Stimulated activated CD8-positive, alpha-beta memory T cell treated with anti-CD3 and anti-CD28 coated beads, Interleukin-12 subunit alpha, Interleukin-12 subunit beta, amount 100 ng/mL, for 1 hour (primary cell): ENCODE data around the gene DUSP16.
"Not testable (repeated sequence)": the region's sequence is repeated elsewhere in the genome, so short reads cannot be mapped to it uniquely, and the experiment has no call there.

Experiments used
- DNase-seq: peaks from one replicate; pipeline ENCODE4 v3.0.0-alpha.2; 2020; ENCODE audit warnings: low read depth

Gene DUSP16

DNA sequence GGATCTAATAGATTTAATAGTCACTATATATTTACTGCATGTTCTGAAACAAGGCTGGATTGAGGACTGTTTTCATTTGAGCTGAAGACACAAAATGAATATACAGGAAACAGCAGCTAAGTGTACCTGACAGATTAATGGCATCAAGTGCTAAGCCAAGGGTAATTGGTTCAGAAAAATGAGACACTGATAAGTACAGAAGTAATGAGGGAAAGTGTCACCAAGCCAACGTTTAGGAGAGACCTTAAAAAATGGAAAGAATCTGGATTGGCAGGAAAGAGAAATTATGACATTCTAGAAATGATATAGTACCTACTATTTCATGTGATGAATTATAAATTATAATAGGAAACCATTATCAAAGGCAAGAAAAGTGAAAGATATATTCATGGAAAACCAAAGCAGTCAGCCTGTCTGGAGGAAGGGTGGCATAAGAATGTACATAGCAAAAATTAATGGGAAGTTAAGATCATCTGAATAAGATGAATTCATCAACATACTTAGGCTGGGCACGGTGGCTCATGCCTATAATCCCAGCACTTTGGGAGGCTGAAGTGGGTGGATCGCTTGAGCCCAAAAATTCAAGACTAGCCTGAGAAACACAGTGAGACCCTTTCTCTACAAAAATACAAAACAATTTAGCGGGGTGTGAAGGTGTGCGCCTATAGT, 21.0 kb upstream of the DUSP16 start:
- DNase-seq: no peak

DNA sequence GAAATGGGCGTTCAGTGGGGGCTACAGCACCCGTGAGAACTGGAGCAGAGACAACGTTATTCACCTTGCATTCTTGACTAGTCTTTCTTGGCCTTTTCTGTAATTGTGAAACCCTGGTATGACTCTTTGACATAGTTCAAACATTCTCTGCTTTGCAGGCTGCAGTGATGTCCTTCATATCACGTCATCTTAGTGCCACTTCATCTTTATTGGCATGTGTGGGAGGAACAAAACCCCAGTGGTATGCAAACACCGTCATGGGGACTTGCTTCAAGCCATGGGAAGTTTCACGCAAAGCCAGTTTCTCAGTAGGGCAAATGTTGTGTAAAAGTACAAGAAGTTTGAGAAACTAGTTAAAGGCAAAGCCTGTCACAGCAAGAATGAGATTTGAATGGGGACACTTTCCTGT, 20.2 kb upstream of the DUSP16 start:
- no peak for DNase-seq

DNA sequence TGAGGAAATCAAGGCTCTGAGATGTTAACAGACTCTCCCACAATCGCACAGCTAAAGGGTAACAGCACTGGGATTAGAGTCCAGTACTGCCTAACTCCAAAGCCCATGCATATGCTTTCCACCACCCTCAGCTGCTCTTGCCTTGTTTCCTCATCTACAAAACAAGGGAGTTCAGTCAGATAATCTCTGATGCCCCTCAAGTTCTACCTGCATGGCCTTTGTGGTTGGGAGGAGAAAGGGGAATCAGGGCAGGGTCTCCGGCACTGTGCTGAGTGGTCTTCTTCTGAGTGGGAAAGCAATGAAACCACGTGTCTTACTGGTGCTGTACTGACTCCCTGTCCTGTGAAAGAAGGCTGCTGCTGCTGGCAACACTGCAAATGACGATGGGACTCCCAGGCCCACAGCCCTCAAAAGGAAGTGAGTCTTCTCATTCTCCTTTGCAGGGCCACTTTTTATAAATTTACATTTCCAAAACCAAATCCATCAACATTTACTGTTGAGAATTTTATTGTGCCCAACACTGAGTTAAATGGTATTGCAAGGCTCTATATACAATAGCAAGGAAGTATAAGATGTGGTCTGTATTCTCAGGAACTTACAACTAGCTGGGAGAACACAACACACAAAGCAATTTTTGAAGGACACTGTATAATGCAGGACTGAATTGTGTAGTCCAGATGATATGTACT, 19.7 kb upstream of the DUSP16 start:
- no peak for DNase-seq

DNA sequence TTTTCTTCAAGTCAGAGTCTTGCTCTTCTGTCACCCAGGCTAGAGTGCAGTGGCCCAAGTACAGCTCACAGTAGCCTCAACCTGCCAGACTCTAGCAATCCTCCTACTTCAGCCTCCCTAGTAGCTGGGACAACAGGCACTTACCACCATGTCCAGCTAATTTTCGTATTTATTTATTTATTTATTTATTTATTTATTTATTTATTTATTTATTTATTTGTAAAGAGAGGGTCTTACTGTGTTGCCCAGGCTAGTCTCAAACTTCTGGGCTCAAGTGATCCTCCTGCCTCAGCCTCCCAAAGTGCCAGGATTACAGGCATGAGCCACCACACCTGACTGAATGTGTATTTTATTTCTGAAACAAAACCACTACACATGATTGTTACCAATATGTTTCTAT, 18.1 kb upstream of the DUSP16 start:
- not testable (repeated sequence) for DNase-seq

DNA sequence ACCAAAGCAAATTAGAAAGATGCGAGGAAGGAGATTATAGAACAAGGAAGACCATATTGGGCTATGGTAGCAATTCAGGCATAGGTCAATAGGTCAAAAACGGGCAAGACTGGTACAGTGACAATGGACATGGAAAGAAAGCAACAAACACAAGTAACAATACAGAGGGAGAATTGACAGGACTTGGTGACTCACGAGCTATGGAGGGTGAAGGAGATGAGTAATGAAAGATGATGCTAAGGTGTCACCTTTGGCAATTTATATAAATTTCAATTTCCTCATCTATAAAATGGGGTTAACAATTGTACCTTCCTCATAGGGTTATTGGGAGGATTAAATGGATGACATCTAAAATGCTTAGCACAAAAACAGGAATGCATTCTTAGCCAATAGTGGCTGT, 15.1 kb upstream of the DUSP16 start:
- DNase-seq: no peak

DNA sequence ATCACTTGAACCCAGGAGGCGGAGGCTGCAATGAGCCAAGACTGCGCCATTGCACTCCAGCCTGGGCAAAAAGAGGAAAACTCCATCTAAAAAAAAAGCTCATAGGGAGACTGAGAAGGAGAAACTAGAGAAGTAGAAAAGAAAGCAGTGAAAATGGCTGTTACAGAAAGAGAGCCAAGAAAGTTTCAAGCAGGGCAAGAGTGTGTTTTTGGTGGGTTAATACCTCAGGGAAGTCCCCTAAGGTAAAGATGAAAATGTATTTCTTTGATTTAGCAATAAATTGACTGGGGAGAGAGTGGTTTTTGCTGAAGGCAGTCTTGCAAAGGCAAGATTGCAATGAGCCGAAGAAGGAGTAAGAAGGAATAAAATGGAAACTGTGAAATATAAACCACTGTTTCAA, 10.0 kb upstream of the DUSP16 start:
- DNase-seq: no peak

DNA sequence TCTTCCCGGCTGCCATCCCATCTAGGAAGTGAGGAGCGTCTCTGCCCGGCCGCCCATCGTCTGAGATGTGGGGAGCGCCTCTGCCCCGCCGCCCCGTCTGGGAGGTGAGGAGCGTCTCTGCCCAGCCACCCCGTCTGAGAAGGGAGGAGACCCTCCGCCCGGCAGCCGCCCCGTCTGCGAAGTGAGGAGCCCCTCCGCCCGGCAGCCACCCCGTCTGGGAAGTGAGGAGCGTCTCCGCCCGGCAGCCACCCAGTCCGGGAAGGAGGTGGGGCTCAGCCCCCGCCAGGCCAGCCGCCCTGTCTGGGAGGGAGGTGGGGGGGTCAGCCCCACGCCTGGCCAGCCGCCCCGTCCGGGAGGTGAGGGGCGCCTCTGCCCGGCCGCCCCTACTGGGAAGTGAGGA, 3.3 kb upstream of the DUSP16 start:
- not testable (repeated sequence) for DNase-seq

DNA sequence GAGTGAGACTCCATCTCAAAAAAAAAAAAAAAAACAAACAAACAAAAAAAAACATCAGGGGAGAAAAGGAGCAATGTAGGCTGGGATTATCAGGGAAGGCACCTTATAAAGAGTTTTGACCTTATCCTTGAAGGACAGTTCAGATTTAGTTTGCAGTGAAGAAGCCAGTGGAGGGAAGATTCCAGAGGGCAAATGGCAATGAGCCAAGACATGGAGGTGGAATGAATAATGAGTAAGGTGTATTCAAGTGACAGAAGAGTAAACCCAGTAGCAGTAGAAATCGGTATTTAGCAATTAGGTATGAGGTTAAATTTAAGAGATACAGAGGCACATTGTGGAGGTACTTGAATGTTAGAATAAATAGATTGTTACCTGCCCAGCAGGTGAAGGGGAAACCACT, 2.2 kb upstream of the DUSP16 start:
- no peak for DNase-seq

DNA sequence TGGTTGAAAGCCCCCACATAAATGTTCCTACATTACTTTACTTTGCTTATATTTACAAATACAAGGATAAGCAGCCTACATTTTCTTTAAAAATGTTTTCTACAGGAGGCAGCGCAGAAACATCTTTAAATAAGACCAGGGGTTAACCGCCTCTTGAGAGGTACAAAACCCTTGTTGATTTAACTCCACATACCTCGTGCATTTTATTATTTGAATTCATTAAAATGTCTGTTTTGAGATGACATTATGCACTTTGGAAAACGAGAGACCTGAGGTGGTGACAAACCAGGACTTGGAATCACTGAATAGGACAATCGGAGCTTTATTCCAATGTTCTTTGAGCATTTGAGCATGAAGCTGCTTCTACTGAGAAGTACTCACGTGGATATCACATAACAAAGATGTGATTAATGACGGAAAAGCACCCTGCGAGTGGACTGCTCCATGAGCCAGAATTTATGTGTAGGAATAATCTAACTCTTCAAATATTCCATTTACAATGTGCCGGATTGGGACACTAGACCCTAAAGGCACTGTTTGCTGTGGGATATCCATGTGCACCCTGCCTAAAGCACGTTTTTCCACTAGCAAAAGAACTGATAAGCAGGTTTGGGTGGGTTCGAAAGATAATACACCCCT, 746 bp upstream of the DUSP16 start:
- no peak for DNase-seq

DNA sequence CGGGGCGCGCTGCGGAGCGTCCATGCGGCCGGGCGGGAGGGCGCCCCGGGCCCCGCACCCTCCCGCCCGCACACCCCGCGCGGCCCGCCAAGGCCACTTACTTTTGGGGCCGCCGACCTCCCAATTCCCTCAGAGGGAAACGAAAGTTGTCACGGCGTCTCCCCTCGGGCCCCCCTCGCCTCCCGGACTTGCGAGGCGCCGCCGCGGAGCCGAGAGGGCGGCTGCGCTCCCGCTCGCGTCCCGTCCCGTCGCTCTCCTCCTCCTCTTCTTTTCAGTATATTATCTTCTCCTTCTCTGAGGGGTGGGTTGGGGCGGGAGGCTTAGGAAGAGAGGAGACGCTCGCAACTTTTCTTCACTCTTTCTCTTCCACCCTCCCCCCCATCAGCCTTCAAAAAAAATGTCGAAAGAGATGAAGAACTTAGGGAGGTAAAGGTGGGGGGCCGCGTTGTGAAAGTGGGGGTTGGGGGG, 613 bp downstream of the DUSP16 start:
- peak; percentile 8 for DNase-seq

DNA sequence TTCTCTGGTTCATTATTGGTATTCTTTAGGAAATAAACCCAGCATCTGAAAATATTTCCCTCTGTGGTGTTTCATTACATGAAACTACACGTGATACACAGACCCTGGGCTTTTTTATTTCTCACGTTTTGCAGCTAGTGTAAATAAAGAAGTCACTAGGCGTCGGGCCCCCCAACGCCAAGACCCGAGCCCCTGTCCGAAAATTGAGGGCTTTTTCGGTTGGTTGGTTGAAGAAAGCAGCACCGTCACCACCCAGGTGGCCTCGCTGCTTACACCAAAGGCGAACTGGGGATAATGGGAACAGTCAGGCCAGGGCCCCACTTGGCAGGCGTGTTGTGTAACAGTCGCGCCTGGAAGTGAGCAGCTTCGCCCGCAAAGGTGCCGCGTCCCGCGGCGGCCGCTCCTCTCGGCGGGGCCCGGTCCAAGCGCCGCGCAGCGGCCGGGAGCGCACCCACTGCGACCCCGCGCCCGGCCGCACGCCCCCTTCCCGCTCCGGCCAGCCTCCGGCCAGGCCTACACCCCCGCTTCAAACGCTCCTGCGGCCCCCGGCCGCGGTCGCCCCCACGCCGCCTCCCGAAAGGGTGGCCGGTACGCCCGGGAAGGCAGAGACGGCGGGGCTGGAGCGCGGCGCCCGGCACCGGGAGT, 1.2 kb downstream of the DUSP16 start:
- peak; percentile 14 for DNase-seq

DNA sequence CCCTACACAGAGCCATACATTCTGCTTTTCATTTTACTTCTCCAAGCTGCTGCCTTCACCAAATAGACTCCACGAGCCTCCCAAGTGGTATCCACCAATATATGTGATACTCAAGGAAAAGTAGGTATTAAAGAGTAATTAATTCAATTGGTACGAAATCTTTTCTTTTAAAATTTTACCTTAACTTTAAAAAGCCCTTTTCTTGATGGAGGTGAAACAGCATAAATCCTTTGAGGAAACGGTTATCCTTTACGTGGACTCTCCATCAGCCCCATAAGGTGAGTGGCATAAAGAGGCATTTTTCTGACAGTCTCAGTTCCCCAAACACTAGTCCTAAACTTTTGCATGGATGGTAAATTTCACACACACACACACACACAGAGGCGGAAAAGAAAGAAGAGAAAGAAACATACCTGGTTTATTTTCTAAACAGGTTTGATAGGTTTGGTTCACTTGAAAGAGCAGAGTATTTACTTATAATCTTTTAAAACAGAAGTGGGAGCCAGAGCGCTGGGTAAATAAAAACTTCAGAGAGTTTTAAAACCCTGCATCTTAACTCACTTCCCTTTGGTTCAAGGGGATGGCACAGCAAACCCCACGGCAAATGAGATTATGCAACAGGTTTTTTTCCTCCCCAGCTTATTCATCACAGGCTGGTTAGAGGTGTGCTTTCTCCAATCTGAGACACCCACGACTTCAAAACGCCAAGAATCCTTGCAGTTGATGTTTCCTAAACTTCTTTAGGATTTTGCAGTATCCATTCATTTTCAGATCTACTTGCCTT, 1.9 kb downstream of the DUSP16 start:
- DNase-seq: peak; percentile 33

DNA sequence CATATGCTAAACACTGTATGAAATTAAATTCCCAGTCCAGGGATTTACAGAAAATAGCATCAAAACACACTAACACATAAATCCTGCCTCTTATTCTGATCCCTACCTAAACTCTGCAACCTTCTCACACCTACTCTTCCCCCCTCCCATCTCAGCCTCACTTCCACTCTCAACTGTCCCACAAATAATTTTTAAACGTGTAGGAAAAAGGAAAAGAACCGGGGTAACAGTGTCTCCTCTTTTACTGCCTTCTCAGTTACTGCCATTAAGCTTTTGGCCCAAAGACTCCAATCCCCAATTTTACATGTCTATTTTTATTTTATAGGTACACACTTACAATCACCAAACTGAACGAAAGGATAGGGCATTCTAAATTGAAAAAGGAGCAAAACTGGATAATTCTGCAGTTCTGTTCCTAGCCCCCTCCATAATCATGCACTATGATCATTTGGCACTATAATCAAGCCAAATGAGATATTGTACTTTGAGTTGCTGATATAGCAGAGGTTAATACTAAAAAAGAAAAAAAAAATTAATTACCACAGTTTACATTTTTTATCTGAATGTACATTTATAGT, 2.9 kb downstream of the DUSP16 start:
- DNase-seq: no peak

DNA sequence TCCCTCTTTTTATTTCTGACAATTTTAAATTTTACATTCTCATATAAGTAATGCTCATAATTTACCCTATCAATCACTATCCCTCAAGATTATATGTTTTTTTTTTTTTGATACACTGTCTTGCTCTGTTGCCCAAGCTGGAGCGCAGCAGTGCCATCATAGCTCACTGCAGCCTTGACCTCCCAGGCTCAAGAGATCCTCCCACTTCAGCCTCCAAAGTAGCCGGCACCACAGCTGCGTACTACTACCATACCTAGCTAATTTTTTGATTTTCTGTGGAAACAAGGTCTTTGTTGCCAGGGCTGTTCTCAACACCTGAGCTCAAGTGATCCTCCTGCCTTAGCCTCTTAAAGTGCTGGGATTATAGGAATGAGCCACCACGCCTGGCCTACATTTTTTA, 4.4 kb downstream of the DUSP16 start:
- no peak for DNase-seq

DNA sequence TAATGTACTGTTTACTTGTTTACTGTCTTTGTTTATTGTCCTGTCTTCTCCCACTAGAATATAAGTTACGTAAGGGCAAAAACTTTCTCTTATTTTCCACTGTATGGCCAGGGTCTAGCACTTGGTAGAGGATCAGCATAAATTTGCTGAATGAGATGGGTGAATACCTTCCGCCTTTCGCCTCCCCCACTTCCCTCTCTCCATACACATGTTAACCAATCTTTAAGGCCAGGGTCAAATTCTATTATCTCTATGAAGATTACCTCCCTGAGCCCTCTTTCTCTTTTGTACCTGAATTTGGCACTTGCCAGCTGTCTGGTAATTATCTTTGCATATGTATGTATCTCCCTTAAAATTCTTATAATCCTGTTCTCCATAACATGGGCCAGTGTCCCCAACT, 4.9 kb downstream of the DUSP16 start:
- DNase-seq: no peak

DNA sequence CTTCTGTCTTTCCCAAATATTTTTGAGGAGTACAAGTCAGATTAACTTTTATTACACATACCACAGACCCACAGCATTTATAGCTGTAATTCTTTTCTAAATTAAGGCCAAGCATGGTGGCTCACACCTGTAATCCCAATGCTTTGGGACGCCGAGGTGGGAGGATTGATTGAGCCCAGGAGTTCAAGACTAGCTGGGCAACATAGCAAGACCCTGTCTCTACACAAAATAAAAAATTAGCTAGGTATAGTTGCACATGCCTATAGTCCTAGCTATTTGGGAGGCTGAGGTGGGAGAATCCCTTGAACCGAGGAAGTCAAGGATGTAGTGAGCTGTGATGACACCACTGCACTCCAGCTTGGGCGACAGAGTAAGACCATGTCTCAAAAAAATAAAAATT, 7.0 kb downstream of the DUSP16 start:
- DNase-seq: no peak

DNA sequence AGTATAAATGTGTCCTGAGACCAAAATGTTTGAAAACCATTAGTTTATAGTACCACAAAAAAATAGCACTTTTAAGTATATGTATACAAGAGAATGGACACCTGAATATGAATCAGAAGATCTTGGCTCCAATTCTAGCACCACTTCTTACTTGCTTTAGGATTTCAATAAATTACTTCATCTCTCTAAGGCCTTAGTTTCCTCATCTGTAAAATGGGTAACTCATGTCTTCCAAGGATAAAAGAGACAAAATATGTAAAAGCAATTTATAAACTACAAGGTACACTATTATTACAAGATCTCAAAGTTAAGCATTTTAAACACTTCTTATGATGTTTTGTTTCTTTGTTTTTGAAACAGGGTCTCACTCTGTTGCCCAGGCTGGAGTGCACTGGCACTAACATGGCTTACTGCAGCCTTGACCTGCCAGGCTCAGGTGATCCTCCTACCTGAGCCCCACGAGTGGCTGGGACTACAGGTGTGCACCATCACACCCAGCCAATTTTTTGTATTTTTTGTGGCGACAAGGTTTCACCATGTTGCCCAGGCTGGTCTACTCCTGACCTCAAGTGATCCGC, 9.4 kb downstream of the DUSP16 start:
- DNase-seq: no peak

DNA sequence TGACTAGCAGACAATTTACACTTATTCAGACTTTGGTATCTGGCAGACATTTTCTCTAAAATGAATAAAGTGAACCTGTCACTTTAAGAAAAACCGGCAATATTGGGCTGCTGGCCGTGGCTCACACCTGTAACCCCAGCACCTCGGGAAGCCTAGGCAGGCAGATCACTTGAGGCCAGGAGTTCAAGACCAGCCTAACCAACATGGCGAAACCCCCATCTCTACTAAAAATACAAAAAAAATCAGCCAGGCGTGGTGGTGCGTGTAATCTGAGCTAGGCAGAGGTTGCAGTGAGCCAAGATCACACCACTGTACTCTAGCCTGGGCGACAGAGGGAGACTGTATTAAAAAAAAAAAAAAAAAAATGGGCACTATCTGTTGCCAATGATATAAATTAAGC, 11.5 kb downstream of the DUSP16 start:
- no peak for DNase-seq

DNA sequence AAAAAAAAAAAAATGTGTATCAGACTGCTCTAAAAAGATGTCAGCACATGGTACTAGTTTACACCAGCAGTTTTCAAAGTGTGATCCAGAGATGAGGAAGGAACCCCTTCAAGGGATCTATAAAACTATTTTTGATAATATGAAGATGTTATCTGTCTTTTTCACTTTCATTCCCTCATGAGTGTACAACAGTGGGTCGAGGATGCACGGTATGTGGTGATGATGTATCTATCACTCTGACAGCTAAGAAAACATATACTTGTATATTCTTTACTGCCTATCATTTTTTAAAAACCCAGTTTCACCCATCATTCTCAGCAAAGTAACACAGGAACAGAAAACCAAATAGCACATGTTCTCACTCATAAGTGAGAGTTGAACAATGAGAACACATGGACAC, 12.4 kb downstream of the DUSP16 start:
- DNase-seq: no peak

DNA sequence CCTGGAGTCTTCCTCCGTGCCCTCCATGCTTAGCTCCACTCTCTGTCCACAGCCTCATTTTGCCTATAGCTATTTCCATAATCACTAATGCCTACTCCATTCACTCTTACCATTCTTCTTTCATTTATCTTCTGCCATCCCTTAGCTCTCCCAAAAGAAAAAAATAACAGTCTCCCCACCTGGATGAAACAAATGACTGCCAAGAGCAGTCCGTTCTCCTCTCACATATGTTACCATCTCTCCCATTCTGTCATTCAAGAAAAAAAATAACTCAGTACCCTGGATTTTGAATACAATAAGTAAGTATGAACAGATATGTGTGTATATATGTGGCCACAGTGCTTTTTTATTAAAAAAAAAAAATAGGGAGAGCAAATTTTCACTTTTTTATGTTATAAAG, 13.2 kb downstream of the DUSP16 start:
- no peak for DNase-seq

DNA sequence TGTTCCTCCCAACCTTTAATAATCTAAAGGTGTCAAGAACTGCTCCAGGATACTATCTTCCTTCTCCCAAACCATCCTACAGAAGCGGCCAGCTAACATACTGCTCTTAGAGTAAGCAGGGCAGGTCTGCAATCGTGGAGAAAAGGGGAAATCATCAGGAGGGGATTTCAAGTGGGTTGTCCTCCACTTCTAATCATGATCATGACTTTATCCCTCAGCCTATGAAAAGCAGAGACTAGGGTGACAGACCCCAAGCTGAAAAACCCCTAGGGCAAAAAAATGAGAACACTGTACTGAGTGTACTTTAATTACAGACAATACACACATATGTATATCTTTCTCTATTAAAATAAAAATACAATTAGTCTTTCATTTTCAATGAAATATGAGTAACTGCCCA, 13.9 kb downstream of the DUSP16 start:
- no peak for DNase-seq
